SU-DHL-6 (cell line): ENCODE data around the gene IAPP.
"Not testable (repeated sequence)": the region's sequence is repeated elsewhere in the genome, so short reads cannot be mapped to it uniquely, and the experiment has no call there.

ENCODE experiments used
- H2AFZ ChIP-seq: fragments of 200-600 bp; sonication (generic); 2 replicates; pipeline ENCODE4 v1.6.1; 2014; ENCODE audit warnings: low read depth, mild to moderate bottlenecking, moderate library complexity, mixed read lengths, antibody characterized with exemption, low read length; ENCODE audit not compliant: severe bottlenecking
- H3F3A ChIP-seq: fragments of 200-600 bp; shearing (Covaris generic); 2 replicates; pipeline ENCODE4 v1.6.0; 2016; ENCODE audit warnings: antibody characterized with exemption, mild to moderate bottlenecking; ENCODE audit not compliant: insufficient read depth
- H3K27ac ChIP-seq: fragments of 200-600 bp; sonication (generic); 2 replicates; pipeline ENCODE4 v1.5.1; 2016; ENCODE audit warnings: low read depth, mild to moderate bottlenecking, low read length, moderate library complexity, mixed read lengths
- H3K27me3 ChIP-seq: fragments of 200-600 bp; sonication (generic), shearing (Covaris generic); 2 replicates; pipeline ENCODE4 v1.6.0; 2014; ENCODE audit warnings: mild to moderate bottlenecking, low read length
- H3K36me3 ChIP-seq: fragments of 200-600 bp; sonication (generic); 2 replicates; pipeline ENCODE4 v1.6.1; 2014; ENCODE audit warnings: mild to moderate bottlenecking, low read length, mixed read lengths
- H3K4me2 ChIP-seq: fragments of 300-600, 200-600 bp; shearing (Covaris generic), sonication (generic); 2 replicates; pipeline ENCODE4 v1.6.0; 2014; ENCODE audit warnings: low read length, low read depth, mild to moderate bottlenecking; ENCODE audit not compliant: poor library complexity, severe bottlenecking
- H3K4me3 ChIP-seq: fragments of 200-600 bp; sonication (generic); 2 replicates; pipeline ENCODE4 v1.5.1; 2014; ENCODE audit warnings: antibody characterized with exemption, low read length, mild to moderate bottlenecking, mixed read lengths; ENCODE audit not compliant: insufficient read depth, poor library complexity, severe bottlenecking
- H3K79me2 ChIP-seq: fragments of 200-600 bp; sonication (generic); 2 replicates; pipeline ENCODE4 v1.6.1; 2014; ENCODE audit warnings: mild to moderate bottlenecking, low read length, moderate library complexity; ENCODE audit not compliant: insufficient read depth
- H3K9ac ChIP-seq: fragments of 200-600 bp; sonication (generic); 2 replicates; pipeline ENCODE4 v1.7.0; 2014; ENCODE audit warnings: mild to moderate bottlenecking, low read length
- H3K9me2 ChIP-seq: fragments of 200-600 bp; sonication (generic); replicated peaks from 2 replicates; pipeline ENCODE4 v1.6.1; 2014; ENCODE audit warnings: low read length; ENCODE audit not compliant: insufficient read depth
- H3K9me3 ChIP-seq: fragments of 200-600 bp; sonication (generic); 2 replicates; pipeline ENCODE4 v1.6.1; 2014; ENCODE audit warnings: low read length, mixed read lengths; ENCODE audit not compliant: insufficient read depth
- H4K20me1 ChIP-seq: fragments of 200-600 bp; sonication (generic); 2 replicates; pipeline ENCODE4 v1.6.1; 2014; ENCODE audit warnings: low read depth, mild to moderate bottlenecking, antibody characterized with exemption, low read length, moderate library complexity, mixed read lengths
- CTCF ChIP-seq: fragments of 200-600 bp; sonication (generic); IDR thresholded peaks from one replicate; pipeline ENCODE4 v1.5.1; 2017; ENCODE audit warnings: antibody characterized with exemption, mild to moderate bottlenecking, low read length, moderate library complexity; ENCODE audit not compliant: insufficient read depth, poor library complexity, severe bottlenecking
- EZH2phosphoT487 ChIP-seq: fragments of 200-600 bp; sonication (generic), shearing (Covaris generic); conservative IDR thresholded peaks from 2 replicates; pipeline ENCODE4 v1.6.1; 2018; ENCODE audit warnings: mild to moderate bottlenecking, antibody characterized with exemption, low read length, moderate library complexity, mixed read lengths

IAPP gene

GRCh38 chr12:21413369-21414277, 40.9 kb downstream of the IAPP start:
- H2AFZ ChIP-seq, result no peak overlapping the region
- no peaks in the 10 kb centered on the region for H4K20me1 ChIP-seq
- no peaks in the 10 kb centered on the region for H3K79me2 ChIP-seq
- H3K4me2 ChIP-seq, result no peak overlapping the region
- no peaks in the 10 kb centered on the region for H3F3A ChIP-seq
- no peaks in the 10 kb centered on the region for H3K9me2 ChIP-seq
- TF ChIP-seq EZH2phosphoT487, result no peak
- no peak for TF ChIP-seq CTCF
- no peak overlapping the region for H3K27ac ChIP-seq
- no peak overlapping the region for H3K9ac ChIP-seq
- H3K9me3 ChIP-seq, result no peaks in the 10 kb centered on the region
- H3K4me3 ChIP-seq, result no peak overlapping the region
- H3K27me3 ChIP-seq, result no peaks in the 10 kb centered on the region
- H3K36me3 ChIP-seq, result no peaks in the 10 kb centered on the region

DNA sequence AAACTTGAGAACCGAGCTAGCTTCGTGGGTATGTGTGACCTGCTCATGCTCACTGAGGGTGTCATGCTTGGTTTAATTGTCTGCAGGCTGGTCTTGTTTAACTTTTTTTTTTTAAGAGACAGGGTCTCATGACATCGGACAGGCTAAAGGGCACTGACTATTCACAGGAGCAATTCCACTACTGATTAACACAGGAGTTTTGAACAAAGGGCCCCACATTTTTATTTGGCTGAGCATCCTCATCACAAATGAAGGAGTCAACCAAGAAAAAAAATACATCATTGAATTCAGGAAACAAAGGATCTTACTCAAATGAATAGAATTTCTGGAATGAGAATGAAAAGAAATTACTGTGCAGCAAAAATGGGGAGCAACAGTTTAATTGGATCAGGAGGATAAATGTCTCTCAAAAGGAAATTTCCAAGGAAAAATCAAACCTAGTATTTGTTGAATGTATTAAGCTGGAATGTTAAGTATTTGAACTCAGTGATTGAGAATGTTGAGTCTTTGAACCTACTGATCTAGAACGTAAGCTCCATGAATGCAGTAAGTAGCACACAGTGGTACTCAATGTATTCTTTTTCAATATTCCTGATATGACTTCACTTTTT, 43.9 kb downstream of the IAPP start:
- Histone ChIP-seq H3K79me2 (no peaks in the 10 kb centered on the region), H3K9me2 (no peaks in the 10 kb centered on the region), H3K4me2 (no peak overlapping the region), H4K20me1 (no peaks in the 10 kb centered on the region), H2AFZ (no peak overlapping the region), H3K9ac (no peak overlapping the region), H3K36me3 (no peaks in the 10 kb centered on the region), H3F3A (no peaks in the 10 kb centered on the region), H3K27me3 (no peaks in the 10 kb centered on the region), H3K27ac (no peak overlapping the region), H3K9me3 (no peaks in the 10 kb centered on the region), H3K4me3 (no peak overlapping the region)
- no peak for TF ChIP-seq CTCF
- no peak for TF ChIP-seq EZH2phosphoT487

DNA sequence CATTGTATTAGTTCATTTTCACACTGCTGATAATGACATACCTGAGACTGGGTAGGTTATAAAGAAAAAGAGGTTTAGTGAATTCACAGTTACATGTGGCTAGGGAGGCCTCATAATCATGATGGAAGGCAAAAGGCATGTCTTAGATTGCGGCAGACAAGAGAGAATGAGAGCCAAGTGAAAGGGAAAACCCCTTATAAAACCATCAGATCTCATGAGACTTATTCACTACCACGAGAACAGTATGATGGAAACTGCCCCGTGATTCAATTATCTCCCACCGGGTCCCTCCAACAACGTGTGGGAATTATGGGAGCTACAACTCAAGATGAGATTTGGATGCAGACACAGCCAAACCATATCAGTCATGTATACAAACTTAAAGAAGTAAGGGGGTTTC, 45.7 kb downstream of the IAPP start:
- not testable (repeated sequence) for H3K27me3 ChIP-seq, H2AFZ ChIP-seq, H3F3A ChIP-seq, H3K4me3 ChIP-seq, H4K20me1 ChIP-seq, H3K4me2 ChIP-seq, H3K27ac ChIP-seq, H3K9me2 ChIP-seq, H3K9ac ChIP-seq, H3K36me3 ChIP-seq, H3K79me2 ChIP-seq, H3K9me3 ChIP-seq

- H3K4me3 ChIP-seq, H3K9me2 ChIP-seq, H3K27ac ChIP-seq, H3K36me3 ChIP-seq, H3F3A ChIP-seq, H3K9me3 ChIP-seq, H4K20me1 ChIP-seq, H3K27me3 ChIP-seq, H3K4me2 ChIP-seq, H3K9ac ChIP-seq, H2AFZ ChIP-seq, H3K79me2 ChIP-seq: not testable (repeated sequence)
Measured at GRCh38 chr12:21419009-21419699, 46.5 kb downstream of the IAPP start.
